Activated CD8-positive, alpha-beta memory T cell treated with anti-CD3 and anti-CD28 coated beads for 36 hours (primary cell): ENCODE data around the gene PPP1R14D. TPM values are rescaled to one million over a fixed set of nuclear protein-coding genes. Genes with fewer than 3 reads are reported as not detected.

Experiments
- CTCF ChIA-PET: fragments of 350-600 bp; sonication (Branson Sonifier 250); formaldehyde crosslinking; loops from one replicate; lab custom pipeline; 2021; ENCODE audit warnings: antibody characterized with exemption; lab: Charles Lee
- POLR2A ChIA-PET: fragments of 350-600 bp; sonication (Branson Sonifier 250); formaldehyde crosslinking; loops from one replicate; lab custom pipeline; 2021; ENCODE audit warnings: antibody characterized with exemption; lab: Charles Lee
- total RNA-seq, 2 experiments: library from RNA; stranded (reverse); gene quantifications; one replicate each; pipeline ENCODE4 v1.2.3, GENCODE V29; 2021

PPP1R14D gene
- total RNA-seq, 2 experiments from 2014 or later: not detected

DNA sequence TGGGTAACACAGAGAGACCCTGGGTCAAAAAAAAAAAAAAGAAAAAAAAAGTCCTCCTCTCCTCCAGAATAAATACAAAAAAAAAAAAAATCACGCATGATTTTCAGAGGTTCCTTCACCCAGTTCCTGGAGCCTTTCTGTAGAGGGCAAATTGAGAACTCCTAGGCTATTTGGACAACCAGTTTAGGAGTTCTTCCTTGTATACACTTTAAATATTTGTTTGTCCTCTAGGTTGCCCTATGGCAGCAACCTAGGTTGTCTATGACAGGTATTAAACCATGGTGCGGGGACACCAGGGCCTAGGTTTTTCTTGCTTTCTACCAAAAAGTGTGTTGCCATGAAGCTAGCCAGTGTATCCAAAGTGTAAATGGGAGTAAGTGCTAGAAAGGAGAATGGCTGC is 25.4 kb downstream of the PPP1R14D start:
- ChIA-PET POLR2A (no interaction called here), CTCF (interaction anchor here (0.7 kb wide), 1 partner anchor 17 kb away, joined by 4 read pairs; no protein-coding TSS in a partner anchor)

DNA sequence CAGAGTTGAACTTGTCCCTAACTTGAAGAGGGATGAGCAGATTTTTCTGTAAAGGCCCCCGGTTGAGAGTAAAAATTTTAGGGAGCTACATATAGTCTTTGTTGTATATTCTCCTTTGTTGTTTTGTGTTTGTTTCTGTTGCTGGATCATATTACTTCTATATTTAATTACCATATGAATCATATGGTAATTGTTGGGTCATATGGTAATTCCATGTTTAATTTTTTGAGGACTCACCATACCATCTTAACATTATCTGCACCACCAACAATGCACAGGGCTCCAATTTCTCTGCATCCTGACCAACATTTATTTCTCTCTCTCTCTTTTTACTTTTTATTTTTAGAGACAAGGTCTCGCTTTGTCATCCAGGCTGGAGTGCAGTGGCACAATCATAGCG is 29.0 kb downstream of the PPP1R14D start:
- CTCF ChIA-PET: no interaction called here
- POLR2A ChIA-PET: no interaction called here

GRCh38 chr15:40796512-40796911 is 32.0 kb downstream of the PPP1R14D start:
- POLR2A ChIA-PET: no interaction called here

GRCh38 chr15:40796041-40796440 is 32.5 kb downstream of the PPP1R14D start:
- ChIA-PET CTCF (no interaction called here), POLR2A (no interaction called here)

More at GRCh38 chr15:40796512-40796911, 32.0 kb downstream of the PPP1R14D start:
- CTCF ChIA-PET: no interaction called here

- CTCF ChIA-PET: interaction anchor here (0.6 to 1.4 kb wide), 3 partner anchors 10 to 90 kb away, joined by 3 to 5 read pairs (median 3); no protein-coding TSS in a partner anchor
- POLR2A ChIA-PET: no interaction called here
Measured at GRCh38 chr15:40793216-40793989, 35.1 kb downstream of the PPP1R14D start.

DNA sequence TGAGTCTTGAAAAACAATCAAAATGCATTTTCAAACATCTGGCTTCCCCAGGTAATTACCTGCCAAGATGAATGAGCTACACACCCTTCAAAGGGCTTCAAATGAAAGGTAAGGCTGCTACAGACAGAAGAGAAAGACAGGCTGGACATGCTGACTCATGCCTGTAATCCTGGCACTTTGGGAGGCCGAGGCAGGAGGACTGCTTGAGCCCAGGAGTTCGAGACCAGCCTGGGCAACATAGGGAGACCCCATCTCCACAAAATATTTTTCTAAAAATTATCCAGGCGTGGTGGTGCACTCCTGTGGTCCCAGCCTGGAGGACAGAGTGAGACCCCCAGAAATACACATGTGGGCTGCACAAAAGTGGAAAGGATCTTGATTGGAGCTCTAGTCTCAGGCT is 36.1 kb downstream of the PPP1R14D start:
- ChIA-PET CTCF (interaction anchor here (1.2 to 1.5 kb wide), 2 partner anchors 10 to 23 kb away, joined by 4 to 5 read pairs; partner anchors contain the start of gene C15orf62), POLR2A (no interaction called here)

GRCh38 chr15:40790718-40791117 is 37.8 kb downstream of the PPP1R14D start:
- ChIA-PET POLR2A (no interaction called here), CTCF (interaction anchor here (0.8 to 1.0 kb wide), 2 partner anchors 12 to 15 kb away, joined by 3 read pairs; no protein-coding TSS in a partner anchor)

DNA sequence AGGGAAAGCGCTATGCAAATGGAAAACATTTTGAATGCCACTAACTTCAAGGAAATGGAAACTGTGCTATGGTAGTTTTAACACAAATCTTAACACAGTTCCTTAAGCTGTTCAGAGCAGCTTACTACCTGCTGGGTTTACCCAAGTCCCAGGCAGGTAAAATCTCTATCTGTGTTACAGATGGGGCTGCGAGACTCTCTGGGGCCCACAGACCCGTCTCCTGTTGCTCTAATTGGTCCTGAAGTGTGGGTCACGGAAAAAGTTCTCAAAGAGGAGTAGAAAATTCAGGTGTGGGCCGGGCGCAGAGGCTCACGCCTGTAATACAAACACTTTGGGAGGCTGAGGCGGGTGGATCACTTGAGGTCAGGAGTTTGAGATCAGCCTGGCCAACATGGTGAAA is 38.5 kb downstream of the PPP1R14D start:
- ChIA-PET CTCF (interaction anchor here (1.0 kb wide), 1 partner anchor 16 kb away, joined by 3 read pairs; no protein-coding TSS in a partner anchor), POLR2A (no interaction called here)

- CTCF ChIA-PET: interaction anchor here (1.5 kb wide), 1 partner anchor 15 kb away, joined by 3 read pairs; no protein-coding TSS in a partner anchor
- POLR2A ChIA-PET: interaction anchor here (0.6 kb wide), 1 partner anchor 48 kb away, joined by 3 read pairs; no protein-coding TSS in a partner anchor
Measured at GRCh38 chr15:40789119-40789518, 39.4 kb downstream of the PPP1R14D start.

DNA sequence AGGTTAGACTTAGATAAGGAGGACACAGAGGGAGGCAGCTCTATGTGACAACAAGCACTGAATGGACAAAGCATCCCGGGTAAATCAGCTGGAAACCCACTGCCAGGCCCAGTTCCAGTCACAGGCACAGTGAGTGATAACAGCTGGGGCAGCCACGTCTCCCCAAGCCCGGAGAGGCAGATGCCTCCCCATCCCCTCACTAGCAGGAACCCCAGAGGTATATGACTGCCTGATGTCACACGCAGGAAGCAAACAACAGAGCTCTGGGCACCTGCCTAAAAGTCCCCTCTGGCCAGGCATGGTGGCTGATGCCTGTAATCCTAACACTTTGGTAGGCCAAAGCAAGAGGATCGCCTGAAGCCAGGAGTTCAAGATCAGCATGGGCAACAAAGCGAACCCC is 40.5 kb downstream of the PPP1R14D start:
- ChIA-PET CTCF (interaction anchor here (0.6 to 1.5 kb wide), 4 partner anchors 16 to 198 kb away, joined by 3 to 5 read pairs (median 4); no protein-coding TSS in a partner anchor), POLR2A (interaction anchor here (1.0 kb wide), 1 partner anchor 24 kb away, joined by 3 read pairs; no protein-coding TSS in a partner anchor)

DNA sequence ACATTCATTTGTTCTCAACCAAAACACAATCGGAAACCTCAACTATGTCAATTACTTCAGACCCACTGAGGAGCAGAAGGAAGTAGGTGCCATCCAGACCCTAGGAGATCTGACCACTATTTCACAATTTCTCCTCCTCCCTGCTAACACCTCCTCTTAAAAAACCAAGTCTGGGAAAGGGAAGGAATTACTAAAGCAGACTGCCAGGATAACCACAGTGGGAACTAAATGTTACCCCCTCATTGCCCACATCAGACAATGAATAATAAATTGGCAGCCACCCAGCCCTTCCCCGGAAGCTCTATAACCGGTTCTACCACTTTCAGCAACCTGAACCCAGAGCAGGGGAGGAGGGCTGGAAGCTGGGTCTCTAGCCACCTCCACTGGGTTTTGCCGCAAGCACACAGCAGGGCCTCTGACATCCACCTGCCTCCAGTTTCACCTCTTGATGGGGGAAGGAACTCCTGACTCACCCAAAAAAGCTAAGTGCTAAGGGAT is 41.1 kb downstream of the PPP1R14D start:
- POLR2A ChIA-PET: interaction anchor here (1.0 kb wide), 1 partner anchor 23 kb away, joined by 3 read pairs; no protein-coding TSS in a partner anchor

DNA sequence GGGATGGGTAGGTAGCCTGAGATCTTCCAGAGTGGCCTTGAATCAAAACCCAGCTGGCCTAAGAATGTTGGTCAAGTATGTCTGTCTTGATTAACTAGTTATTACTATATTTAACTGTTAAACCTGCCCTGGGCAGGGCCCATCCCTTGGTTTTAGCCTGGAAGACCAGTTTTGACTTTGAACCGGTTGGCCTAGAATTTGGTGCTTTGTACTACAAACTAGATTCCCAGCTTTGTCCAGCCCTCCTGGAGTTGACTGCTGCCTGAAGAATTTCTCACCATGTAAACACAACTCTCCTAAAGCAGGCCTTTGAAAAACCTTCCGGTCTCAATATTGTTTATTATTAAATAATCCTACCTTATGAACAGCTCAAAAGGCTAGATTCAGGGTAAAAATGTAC is 42.7 kb downstream of the PPP1R14D start:
- POLR2A ChIA-PET: interaction anchor here (0.6 kb wide), 1 partner anchor 1864 kb away, joined by 5 read pairs; no protein-coding TSS in a partner anchor

More for the DNA sequence above, 41.1 kb downstream of the PPP1R14D start:
- CTCF ChIA-PET: interaction anchor here (0.6 to 1.1 kb wide), 3 partner anchors 15 to 198 kb away, joined by 3 to 5 read pairs (median 4); no protein-coding TSS in a partner anchor

GRCh38 chr15:40785164-40785563 is 43.3 kb downstream of the PPP1R14D start:
- ChIA-PET POLR2A (no interaction called here), CTCF (interaction anchor here (1.0 to 1.4 kb wide), 3 partner anchors 15 to 90 kb away, joined by 3 to 4 read pairs (median 4); partner anchors contain the start of genes C15orf62 and RAD51)

More for the DNA sequence above, 42.7 kb downstream of the PPP1R14D start:
- CTCF ChIA-PET: interaction anchor here (0.6 to 1.4 kb wide), 4 partner anchors 15 to 90 kb away, joined by 3 to 4 read pairs (median 4); partner anchors contain the start of genes C15orf62 and RAD51

GRCh38 chr15:40782609-40783227 is 45.8 kb downstream of the PPP1R14D start:
- POLR2A ChIA-PET: interaction anchor here (0.5 kb wide), 1 partner anchor 221 kb away, joined by 4 read pairs; no protein-coding TSS in a partner anchor
- CTCF ChIA-PET: interaction anchor here (0.6 to 1.6 kb wide), 15 partner anchors 9 to 103 kb away, joined by 3 to 13 read pairs (median 4); partner anchors contain the start of genes DNAJC17, GCHFR, RAD51 and ZFYVE19

DNA sequence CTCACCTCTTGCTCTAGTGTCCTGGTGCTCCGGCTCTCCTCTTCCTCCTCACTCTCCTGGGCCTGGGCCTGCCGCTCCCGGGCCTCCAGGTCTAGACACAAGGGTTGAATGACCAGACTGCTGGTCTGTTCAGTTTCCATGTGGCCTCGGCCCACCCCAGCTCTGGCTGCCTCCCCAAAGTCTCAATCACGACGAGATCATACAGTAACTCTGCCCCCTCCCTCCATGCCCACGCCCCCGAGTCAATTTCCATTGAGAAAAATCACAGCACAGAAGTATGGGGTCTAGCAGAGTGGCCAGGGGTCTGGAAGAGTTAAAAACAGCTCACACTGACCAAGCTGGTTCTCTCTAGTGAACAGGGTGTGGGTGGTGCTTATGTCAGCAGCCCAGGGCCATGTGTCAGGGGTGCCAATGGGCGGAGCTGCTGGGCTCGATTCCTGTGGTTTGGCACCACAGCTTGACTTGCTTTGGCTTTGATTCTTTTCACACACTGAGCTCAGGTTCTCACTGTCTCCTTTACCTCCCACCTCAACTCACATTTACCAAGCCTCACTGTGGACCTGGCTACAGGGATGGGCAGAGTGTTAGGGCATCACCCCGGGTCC is 51.9 kb downstream of the PPP1R14D start:
- ChIA-PET CTCF (interaction anchor here (0.5 to 2.1 kb wide), 3 partner anchors 12 to 98 kb away, joined by 3 to 6 read pairs (median 3); partner anchors contain the start of gene GCHFR), POLR2A (interaction anchor here (0.6 to 1.0 kb wide), 3 partner anchors 27 to 33 kb away, joined by 3 to 5 read pairs (median 4); partner anchors contain the start of gene ZFYVE19)

DNA sequence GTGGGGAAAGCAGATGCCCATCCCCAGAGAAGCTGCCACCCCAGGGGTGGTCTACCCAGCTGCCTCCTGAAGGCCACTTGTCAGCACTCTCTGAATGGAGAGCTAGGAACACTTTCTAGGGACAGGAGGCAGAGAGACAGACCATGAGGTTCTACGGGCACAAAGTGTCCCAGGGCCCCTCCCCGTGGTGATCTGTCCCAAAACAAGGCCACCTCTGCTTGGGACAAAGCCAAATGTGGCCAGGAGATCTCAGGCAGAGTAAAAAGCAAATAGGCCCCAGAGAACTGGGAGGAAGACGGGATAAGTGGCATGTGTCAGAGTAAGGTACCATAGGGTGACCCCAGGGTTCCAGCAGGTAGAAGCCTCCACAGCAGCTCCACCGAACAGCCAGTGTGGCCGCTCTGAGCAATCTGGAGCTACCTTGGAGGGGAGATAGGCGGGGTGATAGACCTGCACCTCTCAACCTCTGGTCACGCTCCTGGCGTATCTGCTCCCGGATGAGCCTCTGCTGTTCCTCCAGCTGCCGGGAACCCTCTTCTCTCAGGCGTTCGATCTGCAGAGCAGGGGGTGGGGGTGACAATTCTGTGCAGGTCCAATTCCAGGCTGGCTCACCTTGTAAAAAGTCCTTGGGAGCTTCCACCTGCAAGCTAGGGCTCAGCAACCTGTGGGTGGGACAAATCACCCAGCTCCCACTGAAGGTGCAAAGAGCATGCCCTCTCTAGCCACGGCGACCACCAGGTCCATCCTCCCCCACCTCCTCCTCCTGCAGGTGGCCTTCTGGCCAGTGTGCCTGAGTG is 52.6 kb downstream of the PPP1R14D start:
- CTCF ChIA-PET: interaction anchor here (1.5 to 2.1 kb wide), 2 partner anchors 11 to 97 kb away, joined by 3 to 6 read pairs; partner anchors contain the start of gene GCHFR
- POLR2A ChIA-PET: interaction anchor here (0.8 kb wide), 1 partner anchor 31 kb away, joined by 3 read pairs; the partner anchor contains the start of gene ZFYVE19

DNA sequence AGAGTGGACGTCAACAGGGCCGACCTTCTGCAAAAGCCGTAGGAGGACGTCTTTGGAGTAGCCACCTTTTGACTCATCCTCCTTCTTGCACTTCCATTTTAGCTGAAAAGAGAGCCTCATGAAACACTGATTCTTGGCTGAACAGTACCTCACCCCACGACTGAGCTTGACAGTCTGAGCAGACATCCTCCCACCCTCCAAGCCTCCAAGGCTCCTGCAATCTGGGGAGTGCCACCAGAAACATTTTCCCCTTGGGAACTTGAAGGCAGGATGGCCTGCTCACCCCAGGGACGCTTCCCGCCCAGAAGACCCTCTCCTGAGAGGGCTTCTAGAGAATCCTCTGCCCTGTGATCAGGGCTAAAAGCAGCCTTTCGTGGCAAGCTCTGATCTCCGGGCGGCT is 53.5 kb downstream of the PPP1R14D start:
- CTCF ChIA-PET: interaction anchor here (1.0 to 1.3 kb wide), 2 partner anchors 10 to 36 kb away, joined by 3 read pairs; partner anchors contain the start of gene GCHFR
- POLR2A ChIA-PET: no interaction called here
